A673 (cell line): ENCODE measurements around the gene OCLN.

Experiments
- EZH2 ChIP-seq: fragments of 200-600 bp; sonication (generic); IDR thresholded peaks from 2 replicates; pipeline ENCODE4 v1.6.1; 2017; ENCODE audit warnings: borderline replicate concordance, low read depth, mild to moderate bottlenecking, mixed read lengths, antibody characterized with exemption, low read length; ENCODE audit not compliant: poor library complexity, severe bottlenecking
- TF ChIP-seq, protein P1 (sequence below): fragments of 300-800, 200-600 bp; sonication (generic); conservative IDR thresholded peaks from 2 replicates; pipeline ENCODE4 v1.5.1; 2017; ENCODE audit warnings: low read depth, mild to moderate bottlenecking, antibody characterized with exemption, low read length, moderate library complexity, mixed read lengths

GRCh38 chr5:69504036-69504435, 11.4 kb downstream of the OCLN start:
- TF ChIP-seq, protein P1, sequence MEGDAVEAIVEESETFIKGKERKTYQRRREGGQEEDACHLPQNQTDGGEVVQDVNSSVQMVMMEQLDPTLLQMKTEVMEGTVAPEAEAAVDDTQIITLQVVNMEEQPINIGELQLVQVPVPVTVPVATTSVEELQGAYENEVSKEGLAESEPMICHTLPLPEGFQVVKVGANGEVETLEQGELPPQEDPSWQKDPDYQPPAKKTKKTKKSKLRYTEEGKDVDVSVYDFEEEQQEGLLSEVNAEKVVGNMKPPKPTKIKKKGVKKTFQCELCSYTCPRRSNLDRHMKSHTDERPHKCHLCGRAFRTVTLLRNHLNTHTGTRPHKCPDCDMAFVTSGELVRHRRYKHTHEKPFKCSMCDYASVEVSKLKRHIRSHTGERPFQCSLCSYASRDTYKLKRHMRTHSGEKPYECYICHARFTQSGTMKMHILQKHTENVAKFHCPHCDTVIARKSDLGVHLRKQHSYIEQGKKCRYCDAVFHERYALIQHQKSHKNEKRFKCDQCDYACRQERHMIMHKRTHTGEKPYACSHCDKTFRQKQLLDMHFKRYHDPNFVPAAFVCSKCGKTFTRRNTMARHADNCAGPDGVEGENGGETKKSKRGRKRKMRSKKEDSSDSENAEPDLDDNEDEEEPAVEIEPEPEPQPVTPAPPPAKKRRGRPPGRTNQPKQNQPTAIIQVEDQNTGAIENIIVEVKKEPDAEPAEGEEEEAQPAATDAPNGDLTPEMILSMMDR = no peak
- no peak for TF ChIP-seq EZH2
